ENCODE data around the gene ST8SIA6.
A peak's percentile ranks its signal among the peaks of the same experiment; 100 is the strongest.
"Not testable (repeated sequence)": the region's sequence is repeated elsewhere in the genome, so short reads cannot be mapped to it uniquely, and the experiment has no call there.

Gene ST8SIA6

GRCh38 chr10:17427666-17428350, 26.6 kb downstream of the ST8SIA6 start:
- DNase-seq (ENCODE audit: low spot score) (no peak), FAIRE-seq (no peak)

- FAIRE-seq = no peak
- no peak for DNase-seq (ENCODE audit: low spot score)
Observed at GRCh38 chr10:17427201-17427600, 27.2 kb downstream of the ST8SIA6 start.

- DNase-seq (ENCODE audit: low spot score) (no peak), FAIRE-seq (peak; percentile 5)
Observed at GRCh38 chr10:17426263-17426750, 28.1 kb downstream of the ST8SIA6 start.

GRCh38 chr10:17425584-17426262, 28.7 kb downstream of the ST8SIA6 start:
- no peak for FAIRE-seq
- DNase-seq (ENCODE audit: low spot score) = no peak

GRCh38 chr10:17423632-17424186, 30.7 kb downstream of the ST8SIA6 start:
- FAIRE-seq (no peak), DNase-seq (ENCODE audit: low spot score) (no peak)

GRCh38 chr10:17422931-17423330, 31.5 kb downstream of the ST8SIA6 start:
- DNase-seq (ENCODE audit: low spot score) (no peak), FAIRE-seq (no peak)

GRCh38 chr10:17418249-17418648, 36.1 kb downstream of the ST8SIA6 start:
- no peak for FAIRE-seq

GRCh38 chr10:17416442-17417211, 37.8 kb downstream of the ST8SIA6 start:
- FAIRE-seq (no peak), DNase-seq (ENCODE audit: low spot score) (no peak)

More at GRCh38 chr10:17418249-17418648, 36.1 kb downstream of the ST8SIA6 start:
- no peak for DNase-seq (ENCODE audit: low spot score)

- no peak for FAIRE-seq
Observed at GRCh38 chr10:17415046-17415658, 39.2 kb downstream of the ST8SIA6 start.

GRCh38 chr10:17414484-17414883, 39.9 kb downstream of the ST8SIA6 start:
- FAIRE-seq = no peak
- no peak for DNase-seq (ENCODE audit: low spot score)

More at GRCh38 chr10:17415046-17415658, 39.2 kb downstream of the ST8SIA6 start:
- no peak for DNase-seq (ENCODE audit: low spot score)

GRCh38 chr10:17413876-17414275, 40.5 kb downstream of the ST8SIA6 start:
- no peak for DNase-seq (ENCODE audit: low spot score)
- FAIRE-seq = no peak

- FAIRE-seq = no peak
- DNase-seq (ENCODE audit: low spot score) = peak; percentile 24
Observed at GRCh38 chr10:17412323-17412722, 42.1 kb downstream of the ST8SIA6 start.

- no peak for DNase-seq (ENCODE audit: low spot score)
- no peak for FAIRE-seq
Observed at GRCh38 chr10:17410907-17411306, 43.5 kb downstream of the ST8SIA6 start.

- no peak for FAIRE-seq
- DNase-seq (ENCODE audit: low spot score) = peak; percentile 23
Observed at GRCh38 chr10:17409170-17409733, 45.1 kb downstream of the ST8SIA6 start.

- FAIRE-seq (no peak), DNase-seq (ENCODE audit: low spot score) (no peak)
Observed at GRCh38 chr10:17407047-17407446, 47.3 kb downstream of the ST8SIA6 start.

GRCh38 chr10:17406036-17406834, 48.2 kb downstream of the ST8SIA6 start:
- DNase-seq (ENCODE audit: low spot score) (no peak), FAIRE-seq (no peak)

- FAIRE-seq (no peak), DNase-seq (ENCODE audit: low spot score) (no peak)
Observed at GRCh38 chr10:17403161-17403560, 51.2 kb downstream of the ST8SIA6 start.

GRCh38 chr10:17402040-17402439, 52.4 kb downstream of the ST8SIA6 start:
- FAIRE-seq; DNase-seq (ENCODE audit: low spot score): not testable (repeated sequence)

GRCh38 chr10:17396004-17396403, 58.4 kb downstream of the ST8SIA6 start:
- FAIRE-seq = no peak

GRCh38 chr10:17394854-17395253, 59.5 kb downstream of the ST8SIA6 start:
- no peak for FAIRE-seq

More at GRCh38 chr10:17396004-17396403, 58.4 kb downstream of the ST8SIA6 start:
- DNase-seq (ENCODE audit: low spot score) = no peak

More at GRCh38 chr10:17394854-17395253, 59.5 kb downstream of the ST8SIA6 start:
- no peak for DNase-seq (ENCODE audit: low spot score)

Data from urothelium cell line (cell line).